PFSK-1 (cell line): ENCODE data around the gene PKDCC.

Experiments
- FOXP2 ChIP-seq: optimal IDR thresholded peaks from 2 replicates; pipeline ENCODE3; 2011; ENCODE audit warnings: borderline replicate concordance, control low read depth, inconsistent platforms; ENCODE audit not compliant: insufficient read depth; ENCODE audit errors: extremely low read length, extremely low read depth
- POLR2AphosphoS5 ChIP-seq: IDR thresholded peaks from 2 replicates; pipeline ENCODE4 v1.6.1; 2012; ENCODE audit warnings: low read depth, mild to moderate bottlenecking, control low read depth, low read length, moderate library complexity
- REST ChIP-seq, 2 experiments: IDR thresholded peaks; 2 replicates each; pipeline versions ENCODE4 v1.6.1 to v1.8.0; 2011 to 2012; ENCODE audit warnings: low read depth in 2 of 2, low read length in 2 of 2, control low read depth in 1 of 2, inconsistent platforms in 1 of 2, mild to moderate bottlenecking in 1 of 2, moderate library complexity in 1 of 2; ENCODE audit not compliant: insufficient read depth in 1 of 2
- SIN3A ChIP-seq: IDR thresholded peaks from 2 replicates; pipeline ENCODE4 v1.6.1; 2012; ENCODE audit warnings: mild to moderate bottlenecking, low read length, moderate library complexity, borderline replicate concordance; ENCODE audit not compliant: insufficient read depth
- TAF1 ChIP-seq: IDR thresholded peaks from 2 replicates; pipeline ENCODE4 v1.6.1; 2012; ENCODE audit warnings: low read length, control low read depth, borderline replicate concordance; ENCODE audit not compliant: insufficient read depth

Gene PKDCC

DNA sequence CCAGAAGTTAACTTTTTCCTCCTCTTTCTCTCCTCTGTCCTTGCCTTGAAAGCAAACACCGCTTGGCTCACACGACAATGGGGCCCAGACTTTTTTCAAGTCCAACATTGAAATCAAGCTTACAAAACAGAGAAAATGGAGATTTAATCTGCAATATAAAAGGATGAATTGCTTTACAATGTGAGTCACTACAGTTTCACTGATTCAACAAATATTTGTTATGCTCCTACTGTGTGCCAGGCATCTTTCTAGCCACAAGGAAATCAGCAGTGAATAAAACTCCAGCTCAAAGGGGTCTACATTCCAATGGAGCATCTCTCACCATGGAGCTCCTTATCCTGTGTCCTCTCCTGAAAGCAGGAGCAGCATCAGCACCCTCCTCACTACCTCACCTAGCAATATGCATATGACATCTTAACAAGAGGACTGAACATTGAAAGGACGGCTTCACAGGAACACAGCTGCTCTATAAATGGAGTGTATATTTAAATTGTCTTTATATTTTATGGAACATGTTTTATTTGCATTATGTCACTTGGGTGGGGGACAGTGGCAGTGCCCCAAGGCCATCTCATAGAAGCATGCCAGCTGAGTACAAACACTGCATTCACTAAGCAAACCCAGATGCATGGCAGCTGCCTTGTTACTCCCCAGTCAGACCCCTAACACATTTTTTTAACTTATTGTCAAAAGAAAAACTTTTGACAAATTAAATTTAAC, 39.5 kb downstream of the PKDCC start:
- no peak for TF ChIP-seq TAF1

- no peak for TF ChIP-seq SIN3A
- TF ChIP-seq FOXP2, result no peak
- no peak for TF ChIP-seq REST (IDR thresholded peaks at IDR 0.05; ENCODE audit: insufficient read depth in 1 of 2, low read depth in 2 of 2, low read length in 2 of 2)
- TF ChIP-seq POLR2AphosphoS5, result no peak
These were observed 40.0 kb downstream of the PKDCC start for GRCh38 chr2:42087857-42088195.

DNA sequence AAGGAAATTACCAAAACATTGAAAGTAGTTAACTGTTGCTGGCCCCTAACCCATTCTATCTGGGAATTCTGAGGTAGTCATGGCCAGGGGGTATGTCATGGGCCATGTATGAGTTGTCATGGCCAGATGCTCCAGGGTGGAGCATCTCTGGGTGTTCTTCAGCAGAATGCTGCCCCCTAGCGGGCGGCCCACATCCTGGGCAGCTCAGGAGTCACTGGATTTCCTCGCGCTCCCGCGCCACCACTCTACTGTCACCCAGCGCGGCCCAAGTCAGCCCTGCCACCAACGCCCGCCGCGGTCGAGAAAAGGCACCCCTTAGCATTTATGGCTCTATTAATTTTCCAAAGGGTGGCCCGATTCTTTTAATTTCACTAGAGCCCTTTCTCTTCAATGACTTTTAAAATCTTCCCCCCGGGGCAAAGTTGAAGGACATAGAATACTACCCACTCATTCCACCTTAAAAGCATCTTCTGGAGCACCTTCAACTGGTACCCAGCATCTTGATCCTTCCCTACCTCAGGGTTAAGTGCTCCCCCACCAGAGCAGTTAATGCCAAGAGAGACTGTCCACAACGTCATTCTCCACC, 41.6 kb downstream of the PKDCC start:
- TF ChIP-seq FOXP2 (peak; percentile 41), TAF1 (no peak), REST (IDR thresholded peaks at IDR 0.05; ENCODE audit: insufficient read depth in 1 of 2, low read depth in 2 of 2, low read length in 2 of 2) (no peak)

DNA sequence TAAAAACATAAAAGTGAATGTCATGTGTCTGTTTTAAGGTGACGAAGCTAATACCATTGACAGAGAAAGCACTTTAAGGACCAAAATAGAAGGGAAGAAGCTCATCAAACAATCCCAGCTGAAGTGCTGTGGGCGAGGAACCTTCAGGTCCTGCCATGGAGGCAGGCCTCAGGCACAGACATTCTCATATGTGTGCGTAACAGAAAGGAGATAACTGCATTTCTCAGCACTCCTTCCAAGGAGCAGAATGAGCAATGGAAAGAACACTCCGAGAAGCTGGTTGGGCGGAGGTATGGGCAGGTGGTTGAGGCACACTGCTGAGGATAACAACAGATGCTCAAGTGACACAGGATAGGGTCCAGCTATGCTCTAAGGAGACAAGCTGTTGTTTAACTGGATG, 42.4 kb downstream of the PKDCC start:
- no peak for TF ChIP-seq REST (IDR thresholded peaks at IDR 0.05; ENCODE audit: insufficient read depth in 1 of 2, low read depth in 2 of 2, low read length in 2 of 2)
- no peak for TF ChIP-seq SIN3A
- no peak for TF ChIP-seq FOXP2
- TF ChIP-seq POLR2AphosphoS5, result no peak
- no peak for TF ChIP-seq TAF1

- no peak for TF ChIP-seq FOXP2
- no peak for TF ChIP-seq REST (IDR thresholded peaks at IDR 0.05; ENCODE audit: insufficient read depth in 1 of 2, low read depth in 2 of 2, low read length in 2 of 2)
- no peak for TF ChIP-seq TAF1
- no peak for TF ChIP-seq POLR2AphosphoS5
- no peak for TF ChIP-seq SIN3A
These were observed 43.9 kb downstream of the PKDCC start for GRCh38 chr2:42091671-42092070.
